HEK293 (cell line): Measurements from ENCODE around the gene SAMD1.

Experiments
- HOXA7 ChIP-seq: sonication (generic); formaldehyde crosslinking; IDR thresholded peaks from 2 replicates; pipeline ENCODE4 v1.8.1; 2022; ENCODE audit warnings: missing genetic modification reagents, borderline replicate concordance
- KLF7 ChIP-seq: fragments of 450-650 bp; formaldehyde crosslinking; IDR thresholded peaks from 2 replicates; pipeline ENCODE4 v1.5.1; 2016; ENCODE audit warnings: missing biosample characterization, missing genetic modification characterization, borderline replicate concordance
- KLF8 ChIP-seq: fragments of 450-650 bp; formaldehyde crosslinking; IDR thresholded peaks from 2 replicates; pipeline ENCODE4 v1.5.1; 2016; ENCODE audit warnings: missing biosample characterization, missing genetic modification characterization
- OSR2 ChIP-seq: fragments of 450-650 bp; formaldehyde crosslinking; IDR thresholded peaks from 2 replicates; pipeline ENCODE4 v1.5.1; 2016; ENCODE audit warnings: missing biosample characterization, missing genetic modification characterization
- PRDM1 ChIP-seq: fragments of 450-650 bp; formaldehyde crosslinking; IDR thresholded peaks from 2 replicates; pipeline ENCODE4; 2016; ENCODE audit warnings: missing biosample characterization, missing genetic modification characterization
- ZNF211 ChIP-seq: fragments of 450-650 bp; formaldehyde crosslinking; IDR thresholded peaks from 2 replicates; pipeline ENCODE4 v1.5.1; 2016; ENCODE audit warnings: low read depth, missing biosample characterization, missing genetic modification characterization
- ZNF48 ChIP-seq: fragments of 450-650 bp; formaldehyde crosslinking; IDR thresholded peaks from 2 replicates; pipeline ENCODE4 v1.5.1; 2016; ENCODE audit warnings: missing biosample characterization, missing genetic modification characterization
- ZNF521 ChIP-seq: fragments of 450-650 bp; formaldehyde crosslinking; IDR thresholded peaks from 2 replicates; pipeline ENCODE4 v1.5.1; 2017; ENCODE audit warnings: missing biosample characterization, mild to moderate bottlenecking, missing genetic modification characterization
- ZNF549 ChIP-seq: fragments of 450-650 bp; IDR thresholded peaks from 2 replicates; pipeline ENCODE4 v1.5.1; 2018; ENCODE audit warnings: missing biosample characterization, missing genetic modification characterization, mild to moderate bottlenecking, inconsistent platforms, moderate library complexity
- ZNF558 ChIP-seq: fragments of 450-650 bp; formaldehyde crosslinking; IDR thresholded peaks from 2 replicates; pipeline ENCODE4 v1.5.1; 2016; ENCODE audit warnings: missing biosample characterization, missing genetic modification characterization
- ZNF596 ChIP-seq: fragments of 450-650 bp; IDR thresholded peaks from 2 replicates; pipeline ENCODE4 v1.5.0; 2018; ENCODE audit warnings: missing biosample characterization, mild to moderate bottlenecking, missing genetic modification characterization, moderate library complexity
- ZNF837 ChIP-seq: fragments of 450-650 bp; formaldehyde crosslinking; IDR thresholded peaks from 2 replicates; pipeline ENCODE4 v1.5.1; 2016; ENCODE audit warnings: missing biosample characterization, missing genetic modification characterization
- ZXDB ChIP-seq: fragments of 450-650 bp; formaldehyde crosslinking; IDR thresholded peaks from 2 replicates; pipeline ENCODE4 v1.5.1; 2016; ENCODE audit warnings: missing biosample characterization, missing genetic modification characterization
- TF ChIP-seq, protein P1 (sequence below): fragments of 450-650 bp; formaldehyde crosslinking; conservative IDR thresholded peaks from 2 replicates; pipeline ENCODE4 v1.5.1; 2016; ENCODE audit warnings: low read depth, missing biosample characterization, missing genetic modification characterization
- TF ChIP-seq, protein P2 (sequence below): fragments of 450-650 bp; formaldehyde crosslinking; IDR thresholded peaks from 2 replicates; pipeline ENCODE4 v1.5.0; 2017; ENCODE audit warnings: missing biosample characterization, missing genetic modification characterization, borderline replicate concordance
- TF ChIP-seq, protein P3 (sequence below): fragments of 450-650 bp; formaldehyde crosslinking; IDR thresholded peaks from 2 replicates; pipeline ENCODE4 v1.5.1; 2016; ENCODE audit warnings: missing biosample characterization, missing genetic modification characterization
- TF ChIP-seq, protein P4 (sequence below): fragments of 450-650 bp; formaldehyde crosslinking; IDR thresholded peaks from 2 replicates; pipeline ENCODE4 v1.5.1; 2016; ENCODE audit warnings: missing biosample characterization, missing genetic modification characterization, low read depth
- TF ChIP-seq, protein P5 (sequence below): fragments of 450-650 bp; IDR thresholded peaks from 2 replicates; pipeline ENCODE4 v1.5.1; 2018; ENCODE audit warnings: missing biosample characterization, mild to moderate bottlenecking, missing genetic modification characterization
- TF ChIP-seq, protein P6 (sequence below): fragments of 450-650 bp; formaldehyde crosslinking; IDR thresholded peaks from 2 replicates; pipeline ENCODE4 v1.5.1; 2016; ENCODE audit warnings: missing biosample characterization, missing genetic modification characterization
- TF ChIP-seq, protein P7 (sequence below): fragments of 450-650 bp; formaldehyde crosslinking; IDR thresholded peaks from 2 replicates; pipeline ENCODE4 v1.5.1; 2016; ENCODE audit warnings: missing biosample characterization, missing genetic modification characterization, borderline replicate concordance
- TF ChIP-seq, protein P8 (sequence below): fragments of 450-650 bp; formaldehyde crosslinking; IDR thresholded peaks from 2 replicates; pipeline ENCODE4 v1.5.1; 2016; ENCODE audit warnings: missing biosample characterization, missing genetic modification characterization

Gene SAMD1

DNA sequence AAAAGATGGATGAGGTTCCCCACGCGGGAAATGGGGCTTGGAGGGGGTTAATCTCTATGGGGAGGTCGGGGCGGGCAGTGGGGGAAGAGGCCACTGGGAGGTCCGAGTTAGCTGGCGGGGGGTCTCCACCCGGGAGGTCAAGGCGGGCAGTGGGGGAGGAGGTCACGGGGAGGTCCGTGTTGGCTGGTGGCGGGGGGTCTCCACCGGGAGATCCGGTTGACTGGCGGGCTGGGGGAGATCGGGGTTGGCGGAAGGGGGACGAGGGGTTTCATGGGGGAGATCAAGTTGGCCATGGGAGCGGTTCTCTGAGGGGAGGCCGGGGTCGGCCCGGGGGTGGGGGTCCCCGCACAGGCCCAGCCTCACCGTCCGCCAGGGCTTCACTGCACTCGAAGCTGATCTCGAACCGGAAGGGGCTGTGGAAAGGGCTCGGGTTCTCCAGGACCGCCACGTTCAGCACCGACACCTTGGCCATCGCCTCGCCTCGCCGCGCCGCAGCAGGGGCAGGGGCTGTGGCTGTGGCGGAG is 45.5 kb upstream of the SAMD1 start (continued):
- TF ChIP-seq, protein P1, sequence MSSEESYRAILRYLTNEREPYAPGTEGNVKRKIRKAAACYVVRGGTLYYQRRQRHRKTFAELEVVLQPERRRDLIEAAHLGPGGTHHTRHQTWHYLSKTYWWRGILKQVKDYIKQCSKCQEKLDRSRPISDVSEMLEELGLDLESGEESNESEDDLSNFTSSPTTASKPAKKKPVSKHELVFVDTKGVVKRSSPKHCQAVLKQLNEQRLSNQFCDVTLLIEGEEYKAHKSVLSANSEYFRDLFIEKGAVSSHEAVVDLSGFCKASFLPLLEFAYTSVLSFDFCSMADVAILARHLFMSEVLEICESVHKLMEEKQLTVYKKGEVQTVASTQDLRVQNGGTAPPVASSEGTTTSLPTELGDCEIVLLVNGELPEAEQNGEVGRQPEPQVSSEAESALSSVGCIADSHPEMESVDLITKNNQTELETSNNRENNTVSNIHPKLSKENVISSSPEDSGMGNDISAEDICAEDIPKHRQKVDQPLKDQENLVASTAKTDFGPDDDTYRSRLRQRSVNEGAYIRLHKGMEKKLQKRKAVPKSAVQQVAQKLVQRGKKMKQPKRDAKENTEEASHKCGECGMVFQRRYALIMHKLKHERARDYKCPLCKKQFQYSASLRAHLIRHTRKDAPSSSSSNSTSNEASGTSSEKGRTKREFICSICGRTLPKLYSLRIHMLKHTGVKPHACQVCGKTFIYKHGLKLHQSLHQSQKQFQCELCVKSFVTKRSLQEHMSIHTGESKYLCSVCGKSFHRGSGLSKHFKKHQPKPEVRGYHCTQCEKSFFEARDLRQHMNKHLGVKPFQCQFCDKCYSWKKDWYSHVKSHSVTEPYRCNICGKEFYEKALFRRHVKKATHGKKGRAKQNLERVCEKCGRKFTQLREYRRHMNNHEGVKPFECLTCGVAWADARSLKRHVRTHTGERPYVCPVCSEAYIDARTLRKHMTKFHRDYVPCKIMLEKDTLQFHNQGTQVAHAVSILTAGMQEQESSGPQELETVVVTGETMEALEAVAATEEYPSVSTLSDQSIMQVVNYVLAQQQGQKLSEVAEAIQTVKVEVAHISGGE (tag by site-specific recombination): peak; percentile 90
- TF ChIP-seq, protein P2, sequence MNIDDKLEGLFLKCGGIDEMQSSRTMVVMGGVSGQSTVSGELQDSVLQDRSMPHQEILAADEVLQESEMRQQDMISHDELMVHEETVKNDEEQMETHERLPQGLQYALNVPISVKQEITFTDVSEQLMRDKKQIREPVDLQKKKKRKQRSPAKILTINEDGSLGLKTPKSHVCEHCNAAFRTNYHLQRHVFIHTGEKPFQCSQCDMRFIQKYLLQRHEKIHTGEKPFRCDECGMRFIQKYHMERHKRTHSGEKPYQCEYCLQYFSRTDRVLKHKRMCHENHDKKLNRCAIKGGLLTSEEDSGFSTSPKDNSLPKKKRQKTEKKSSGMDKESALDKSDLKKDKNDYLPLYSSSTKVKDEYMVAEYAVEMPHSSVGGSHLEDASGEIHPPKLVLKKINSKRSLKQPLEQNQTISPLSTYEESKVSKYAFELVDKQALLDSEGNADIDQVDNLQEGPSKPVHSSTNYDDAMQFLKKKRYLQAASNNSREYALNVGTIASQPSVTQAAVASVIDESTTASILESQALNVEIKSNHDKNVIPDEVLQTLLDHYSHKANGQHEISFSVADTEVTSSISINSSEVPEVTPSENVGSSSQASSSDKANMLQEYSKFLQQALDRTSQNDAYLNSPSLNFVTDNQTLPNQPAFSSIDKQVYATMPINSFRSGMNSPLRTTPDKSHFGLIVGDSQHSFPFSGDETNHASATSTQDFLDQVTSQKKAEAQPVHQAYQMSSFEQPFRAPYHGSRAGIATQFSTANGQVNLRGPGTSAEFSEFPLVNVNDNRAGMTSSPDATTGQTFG (tag by site-specific recombination): no peak
- TF ChIP-seq, protein P3, sequence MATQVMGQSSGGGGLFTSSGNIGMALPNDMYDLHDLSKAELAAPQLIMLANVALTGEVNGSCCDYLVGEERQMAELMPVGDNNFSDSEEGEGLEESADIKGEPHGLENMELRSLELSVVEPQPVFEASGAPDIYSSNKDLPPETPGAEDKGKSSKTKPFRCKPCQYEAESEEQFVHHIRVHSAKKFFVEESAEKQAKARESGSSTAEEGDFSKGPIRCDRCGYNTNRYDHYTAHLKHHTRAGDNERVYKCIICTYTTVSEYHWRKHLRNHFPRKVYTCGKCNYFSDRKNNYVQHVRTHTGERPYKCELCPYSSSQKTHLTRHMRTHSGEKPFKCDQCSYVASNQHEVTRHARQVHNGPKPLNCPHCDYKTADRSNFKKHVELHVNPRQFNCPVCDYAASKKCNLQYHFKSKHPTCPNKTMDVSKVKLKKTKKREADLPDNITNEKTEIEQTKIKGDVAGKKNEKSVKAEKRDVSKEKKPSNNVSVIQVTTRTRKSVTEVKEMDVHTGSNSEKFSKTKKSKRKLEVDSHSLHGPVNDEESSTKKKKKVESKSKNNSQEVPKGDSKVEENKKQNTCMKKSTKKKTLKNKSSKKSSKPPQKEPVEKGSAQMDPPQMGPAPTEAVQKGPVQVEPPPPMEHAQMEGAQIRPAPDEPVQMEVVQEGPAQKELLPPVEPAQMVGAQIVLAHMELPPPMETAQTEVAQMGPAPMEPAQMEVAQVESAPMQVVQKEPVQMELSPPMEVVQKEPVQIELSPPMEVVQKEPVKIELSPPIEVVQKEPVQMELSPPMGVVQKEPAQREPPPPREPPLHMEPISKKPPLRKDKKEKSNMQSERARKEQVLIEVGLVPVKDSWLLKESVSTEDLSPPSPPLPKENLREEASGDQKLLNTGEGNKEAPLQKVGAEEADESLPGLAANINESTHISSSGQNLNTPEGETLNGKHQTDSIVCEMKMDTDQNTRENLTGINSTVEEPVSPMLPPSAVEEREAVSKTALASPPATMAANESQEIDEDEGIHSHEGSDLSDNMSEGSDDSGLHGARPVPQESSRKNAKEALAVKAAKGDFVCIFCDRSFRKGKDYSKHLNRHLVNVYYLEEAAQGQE (tag by site-specific recombination): peak; percentile 34; the same call in 1 of the 2 replicates
- TF ChIP-seq ZXDB (peak; percentile 60; the same call in 1 of the 2 replicates), ZNF48 (tag by site-specific recombination) (no peak), ZNF596 (tag by site-specific recombination) (no peak), ZNF211 (tag by site-specific recombination) (no peak), KLF8 (tag by site-specific recombination) (peak; percentile 8; the same call in 1 of the 2 replicates), ZNF549 (tag by site-specific recombination) (no peak), ZNF521 (tag by site-specific recombination) (no peak), KLF7 (tag by site-specific recombination) (peak; percentile 30; the same call in 1 of the 2 replicates), ZNF837 (tag by site-specific recombination) (no peak), ZNF558 (tag by site-specific recombination) (no peak), OSR2 (no peak), HOXA7 (CRISPR knock-in tag) (no peak), PRDM1 (tag by site-specific recombination) (no peak)
- TF ChIP-seq, protein P4, sequence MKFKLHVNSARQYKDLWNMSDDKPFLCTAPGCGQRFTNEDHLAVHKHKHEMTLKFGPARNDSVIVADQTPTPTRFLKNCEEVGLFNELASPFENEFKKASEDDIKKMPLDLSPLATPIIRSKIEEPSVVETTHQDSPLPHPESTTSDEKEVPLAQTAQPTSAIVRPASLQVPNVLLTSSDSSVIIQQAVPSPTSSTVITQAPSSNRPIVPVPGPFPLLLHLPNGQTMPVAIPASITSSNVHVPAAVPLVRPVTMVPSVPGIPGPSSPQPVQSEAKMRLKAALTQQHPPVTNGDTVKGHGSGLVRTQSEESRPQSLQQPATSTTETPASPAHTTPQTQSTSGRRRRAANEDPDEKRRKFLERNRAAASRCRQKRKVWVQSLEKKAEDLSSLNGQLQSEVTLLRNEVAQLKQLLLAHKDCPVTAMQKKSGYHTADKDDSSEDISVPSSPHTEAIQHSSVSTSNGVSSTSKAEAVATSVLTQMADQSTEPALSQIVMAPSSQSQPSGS (tag by site-specific recombination): no peak
- TF ChIP-seq, protein P5, sequence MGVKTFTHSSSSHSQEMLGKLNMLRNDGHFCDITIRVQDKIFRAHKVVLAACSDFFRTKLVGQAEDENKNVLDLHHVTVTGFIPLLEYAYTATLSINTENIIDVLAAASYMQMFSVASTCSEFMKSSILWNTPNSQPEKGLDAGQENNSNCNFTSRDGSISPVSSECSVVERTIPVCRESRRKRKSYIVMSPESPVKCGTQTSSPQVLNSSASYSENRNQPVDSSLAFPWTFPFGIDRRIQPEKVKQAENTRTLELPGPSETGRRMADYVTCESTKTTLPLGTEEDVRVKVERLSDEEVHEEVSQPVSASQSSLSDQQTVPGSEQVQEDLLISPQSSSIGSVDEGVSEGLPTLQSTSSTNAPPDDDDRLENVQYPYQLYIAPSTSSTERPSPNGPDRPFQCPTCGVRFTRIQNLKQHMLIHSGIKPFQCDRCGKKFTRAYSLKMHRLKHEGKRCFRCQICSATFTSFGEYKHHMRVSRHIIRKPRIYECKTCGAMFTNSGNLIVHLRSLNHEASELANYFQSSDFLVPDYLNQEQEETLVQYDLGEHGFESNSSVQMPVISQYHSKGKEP (tag by site-specific recombination): no peak
- TF ChIP-seq, protein P6, sequence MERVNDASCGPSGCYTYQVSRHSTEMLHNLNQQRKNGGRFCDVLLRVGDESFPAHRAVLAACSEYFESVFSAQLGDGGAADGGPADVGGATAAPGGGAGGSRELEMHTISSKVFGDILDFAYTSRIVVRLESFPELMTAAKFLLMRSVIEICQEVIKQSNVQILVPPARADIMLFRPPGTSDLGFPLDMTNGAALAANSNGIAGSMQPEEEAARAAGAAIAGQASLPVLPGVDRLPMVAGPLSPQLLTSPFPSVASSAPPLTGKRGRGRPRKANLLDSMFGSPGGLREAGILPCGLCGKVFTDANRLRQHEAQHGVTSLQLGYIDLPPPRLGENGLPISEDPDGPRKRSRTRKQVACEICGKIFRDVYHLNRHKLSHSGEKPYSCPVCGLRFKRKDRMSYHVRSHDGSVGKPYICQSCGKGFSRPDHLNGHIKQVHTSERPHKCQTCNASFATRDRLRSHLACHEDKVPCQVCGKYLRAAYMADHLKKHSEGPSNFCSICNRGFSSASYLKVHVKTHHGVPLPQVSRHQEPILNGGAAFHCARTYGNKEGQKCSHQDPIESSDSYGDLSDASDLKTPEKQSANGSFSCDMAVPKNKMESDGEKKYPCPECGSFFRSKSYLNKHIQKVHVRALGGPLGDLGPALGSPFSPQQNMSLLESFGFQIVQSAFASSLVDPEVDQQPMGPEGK (tag by site-specific recombination): peak; percentile 46
- TF ChIP-seq, protein P7, sequence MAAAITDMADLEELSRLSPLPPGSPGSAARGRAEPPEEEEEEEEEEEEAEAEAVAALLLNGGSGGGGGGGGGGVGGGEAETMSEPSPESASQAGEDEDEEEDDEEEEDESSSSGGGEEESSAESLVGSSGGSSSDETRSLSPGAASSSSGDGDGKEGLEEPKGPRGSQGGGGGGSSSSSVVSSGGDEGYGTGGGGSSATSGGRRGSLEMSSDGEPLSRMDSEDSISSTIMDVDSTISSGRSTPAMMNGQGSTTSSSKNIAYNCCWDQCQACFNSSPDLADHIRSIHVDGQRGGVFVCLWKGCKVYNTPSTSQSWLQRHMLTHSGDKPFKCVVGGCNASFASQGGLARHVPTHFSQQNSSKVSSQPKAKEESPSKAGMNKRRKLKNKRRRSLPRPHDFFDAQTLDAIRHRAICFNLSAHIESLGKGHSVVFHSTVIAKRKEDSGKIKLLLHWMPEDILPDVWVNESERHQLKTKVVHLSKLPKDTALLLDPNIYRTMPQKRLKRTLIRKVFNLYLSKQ (tag by site-specific recombination): no peak
- TF ChIP-seq, protein P8, sequence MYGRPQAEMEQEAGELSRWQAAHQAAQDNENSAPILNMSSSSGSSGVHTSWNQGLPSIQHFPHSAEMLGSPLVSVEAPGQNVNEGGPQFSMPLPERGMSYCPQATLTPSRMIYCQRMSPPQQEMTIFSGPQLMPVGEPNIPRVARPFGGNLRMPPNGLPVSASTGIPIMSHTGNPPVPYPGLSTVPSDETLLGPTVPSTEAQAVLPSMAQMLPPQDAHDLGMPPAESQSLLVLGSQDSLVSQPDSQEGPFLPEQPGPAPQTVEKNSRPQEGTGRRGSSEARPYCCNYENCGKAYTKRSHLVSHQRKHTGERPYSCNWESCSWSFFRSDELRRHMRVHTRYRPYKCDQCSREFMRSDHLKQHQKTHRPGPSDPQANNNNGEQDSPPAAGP (tag by site-specific recombination): peak; percentile 60; the same call in 1 of the 2 replicates
